Measurements from ENCODE around the gene ABCC4.

The ABCC4 gene

GRCh38 chr13:95301183-95301967 lies at the start of gene ABCC4:
Gene ABCC4 (minus strand): TSS chr13:95301451. CDS start chr13:95301314, 137 bp downstream.
- DNase-seq = peak; percentile 64 to 72

GRCh38 chr13:95349267-95349666 lies 48.0 kb upstream of the ABCC4 start:
- no peak for DNase-seq

GRCh38 chr13:95343944-95344343 lies 42.7 kb upstream of the ABCC4 start:
- DNase-seq = no peak

GRCh38 chr13:95341441-95341840 lies 40.2 kb upstream of the ABCC4 start:
- DNase-seq = no peak

GRCh38 chr13:95338905-95339304 lies 37.7 kb upstream of the ABCC4 start:
- no peak for DNase-seq

- DNase-seq = no peak
Measured at GRCh38 chr13:95337597-95337996, 36.3 kb upstream of the ABCC4 start.

GRCh38 chr13:95335667-95336066 lies 34.4 kb upstream of the ABCC4 start:
- DNase-seq = no peak

- no peak for DNase-seq
Measured at GRCh38 chr13:95328386-95328785, 27.1 kb upstream of the ABCC4 start.

GRCh38 chr13:95327190-95327589 lies 25.9 kb upstream of the ABCC4 start:
- DNase-seq = no peak

- DNase-seq = no peak
Measured at GRCh38 chr13:95326695-95327094, 25.4 kb upstream of the ABCC4 start.

GRCh38 chr13:95325485-95325884 lies 24.2 kb upstream of the ABCC4 start:
- no peak for DNase-seq

GRCh38 chr13:95323930-95324662 lies 22.8 kb upstream of the ABCC4 start:
- DNase-seq = no peak

- no peak for DNase-seq
Measured at GRCh38 chr13:95319551-95320274, 18.5 kb upstream of the ABCC4 start.

GRCh38 chr13:95317039-95317989 lies 16.1 kb upstream of the ABCC4 start:
- DNase-seq = no peak

GRCh38 chr13:95315752-95316151 lies 14.5 kb upstream of the ABCC4 start:
- no peak for DNase-seq

GRCh38 chr13:95307507-95307906 lies 6.3 kb upstream of the ABCC4 start:
- no peak for DNase-seq

GRCh38 chr13:95304453-95304852 lies 3.2 kb upstream of the ABCC4 start:
- no peak for DNase-seq

GRCh38 chr13:95301968-95302393 lies 730 bp upstream of the ABCC4 start:
- DNase-seq = no peak

GRCh38 chr13:95300625-95301182 lies 547 bp downstream of the ABCC4 start:
- peak; percentile 40 to 63 for DNase-seq

GRCh38 chr13:95298971-95299621 lies 2.2 kb downstream of the ABCC4 start:
- no peak for DNase-seq

- no peak for DNase-seq
Measured at GRCh38 chr13:95298169-95298965, 2.9 kb downstream of the ABCC4 start.
